Esophagus squamous epithelium (tissue), 4 donors: ENCODE measurements around the gene KLHL21.
A peak's percentile ranks its signal among the peaks of the same experiment; 100 is the strongest.

Experiments
- POLR2A ChIP-seq, 4 donors: fragments of 450-650 bp; IDR thresholded peaks; one replicate each; pipeline ENCODE4 v1.6.1; 2017; ENCODE audit warnings: antibody characterized with exemption in 4 of 4, mild to moderate bottlenecking in 4 of 4, moderate library complexity in 3 of 4
- TF ChIP-seq, protein P1 (sequence below), 6 experiments: fragments of 450-650 bp in 4 of 6; fragments of 200-600 bp in 2 of 6; sonication (generic) in 2 of 6; IDR thresholded peaks; one replicate each; pipeline ENCODE4 v1.5.1; 2016 to 2019; ENCODE audit warnings: antibody characterized with exemption in 6 of 6, mild to moderate bottlenecking in 4 of 6, moderate library complexity in 4 of 6

DNA sequence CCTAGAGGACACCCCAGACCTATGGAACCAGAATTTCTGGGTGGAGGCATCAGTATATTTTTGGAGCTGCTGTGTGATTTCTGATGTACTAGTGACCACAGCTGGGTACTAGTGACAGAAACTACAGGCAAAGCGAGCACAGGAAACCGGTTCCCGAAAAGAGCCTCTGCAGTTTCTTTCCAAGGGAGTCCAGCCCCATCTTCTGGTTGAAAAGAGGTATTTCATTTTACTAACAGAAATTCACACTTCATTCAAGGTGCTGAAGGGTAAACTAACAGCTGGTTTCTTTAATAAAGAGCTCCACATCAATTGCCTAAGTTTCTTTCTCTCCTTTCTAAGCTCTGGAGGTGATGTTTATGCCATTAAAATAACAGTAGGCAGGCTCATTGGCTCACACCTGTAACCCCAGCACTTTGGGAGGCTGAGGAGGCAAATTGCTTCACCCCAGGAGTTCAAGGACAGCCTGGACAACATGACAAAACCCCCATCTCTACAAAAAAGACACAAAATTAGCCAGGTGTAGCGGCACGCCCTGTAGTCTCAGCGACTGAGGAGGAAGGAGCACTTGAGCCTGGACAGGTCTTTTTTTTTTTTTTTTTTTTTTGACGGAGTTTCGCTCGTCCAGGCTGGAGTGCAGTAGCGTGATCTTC is 44.0 kb upstream of the KLHL21 start:
- TF ChIP-seq, protein P1, sequence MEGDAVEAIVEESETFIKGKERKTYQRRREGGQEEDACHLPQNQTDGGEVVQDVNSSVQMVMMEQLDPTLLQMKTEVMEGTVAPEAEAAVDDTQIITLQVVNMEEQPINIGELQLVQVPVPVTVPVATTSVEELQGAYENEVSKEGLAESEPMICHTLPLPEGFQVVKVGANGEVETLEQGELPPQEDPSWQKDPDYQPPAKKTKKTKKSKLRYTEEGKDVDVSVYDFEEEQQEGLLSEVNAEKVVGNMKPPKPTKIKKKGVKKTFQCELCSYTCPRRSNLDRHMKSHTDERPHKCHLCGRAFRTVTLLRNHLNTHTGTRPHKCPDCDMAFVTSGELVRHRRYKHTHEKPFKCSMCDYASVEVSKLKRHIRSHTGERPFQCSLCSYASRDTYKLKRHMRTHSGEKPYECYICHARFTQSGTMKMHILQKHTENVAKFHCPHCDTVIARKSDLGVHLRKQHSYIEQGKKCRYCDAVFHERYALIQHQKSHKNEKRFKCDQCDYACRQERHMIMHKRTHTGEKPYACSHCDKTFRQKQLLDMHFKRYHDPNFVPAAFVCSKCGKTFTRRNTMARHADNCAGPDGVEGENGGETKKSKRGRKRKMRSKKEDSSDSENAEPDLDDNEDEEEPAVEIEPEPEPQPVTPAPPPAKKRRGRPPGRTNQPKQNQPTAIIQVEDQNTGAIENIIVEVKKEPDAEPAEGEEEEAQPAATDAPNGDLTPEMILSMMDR (IDR thresholded peaks at IDR 0.05), result peak; percentile 43 to 72 (median 59)
- TF ChIP-seq POLR2A (IDR thresholded peaks at IDR 0.05), result no peak
